HepG2 (cell line): ENCODE data around the gene RPRD2. TPM values are rescaled to one million over a fixed set of nuclear protein-coding genes. Genes with fewer than 3 reads are reported as not detected.

Experiments
- CBX1 ChIP-seq: IDR thresholded peaks from one replicate; pipeline ENCODE4 v1.6.1; 2016; ENCODE audit warnings: antibody characterized with exemption, low read depth
- CREB1 ChIP-seq, 2 experiments: fragments of 450-650 bp in 1 of 2; IDR thresholded peaks; 2 replicates each; pipeline ENCODE4 v1.6.1; 2016 to 2017; ENCODE audit warnings: control low read depth in 1 of 2, mild to moderate bottlenecking in 1 of 2, missing compliant biosample characterization in 1 of 2, missing genetic modification characterization in 1 of 2
- FOXK1 ChIP-seq: sonication (generic); formaldehyde crosslinking; IDR thresholded peaks from 2 replicates; pipeline ENCODE4 v1.4.0; 2020; ENCODE audit warnings: low read depth, missing genetic modification reagents, borderline replicate concordance
- HOXA5 ChIP-seq: sonication (generic); formaldehyde crosslinking; IDR thresholded peaks from 2 replicates; pipeline ENCODE4 v1.4.0; 2020; ENCODE audit warnings: missing genetic modification reagents
- ISL2 ChIP-seq: sonication (generic); formaldehyde crosslinking; IDR thresholded peaks from 2 replicates; pipeline ENCODE4 v1.5.0; 2020; ENCODE audit warnings: missing genetic modification reagents
- MEF2D ChIP-seq: sonication (generic); formaldehyde crosslinking; IDR thresholded peaks from 2 replicates; pipeline ENCODE4 v1.5.1; 2020; ENCODE audit warnings: mild to moderate bottlenecking, missing genetic modification reagents
- RARG ChIP-seq: sonication (generic); formaldehyde crosslinking; IDR thresholded peaks from 2 replicates; pipeline ENCODE4 v1.4.0; 2020; ENCODE audit warnings: low read depth, mild to moderate bottlenecking, missing genetic modification reagents
- SP1 ChIP-seq, 2 experiments: fragments of 450-650 bp in 1 of 2; sonication (generic) in 1 of 2; formaldehyde crosslinking in 1 of 2; IDR thresholded peaks; 2 replicates each; pipeline versions ENCODE4 v1.4.0 to v1.6.1; 2016 to 2020; ENCODE audit warnings: missing genetic modification reagents in 1 of 2
- THYN1 ChIP-seq: sonication (generic); formaldehyde crosslinking; IDR thresholded peaks from 2 replicates; pipeline ENCODE4 v1.8.1; 2023; ENCODE audit warnings: low read depth, mild to moderate bottlenecking, moderate library complexity, missing genetic modification reagents, borderline replicate concordance
- ZFP1 ChIP-seq: IDR thresholded peaks from 2 replicates; pipeline ENCODE4 v1.6.1; 2016
- ZNF230 ChIP-seq: sonication (generic); formaldehyde crosslinking; IDR thresholded peaks from 2 replicates; pipeline ENCODE4 v1.4.0; 2020; ENCODE audit warnings: mild to moderate bottlenecking, missing genetic modification reagents
- ZNF530 ChIP-seq: sonication (generic); formaldehyde crosslinking; IDR thresholded peaks from 2 replicates; pipeline ENCODE4 v1.5.0; 2020; ENCODE audit warnings: low read depth, mild to moderate bottlenecking, missing genetic modification reagents
- ZNF557 ChIP-seq: sonication (generic); formaldehyde crosslinking; IDR thresholded peaks from 2 replicates; pipeline ENCODE4 v1.4.0; 2020; ENCODE audit warnings: missing genetic modification reagents
- ZNF75D ChIP-seq: sonication (generic); formaldehyde crosslinking; IDR thresholded peaks from 2 replicates; pipeline ENCODE4 v1.8.1; 2023; ENCODE audit warnings: missing genetic modification reagents, mild to moderate bottlenecking, borderline replicate concordance
- ZNF83 ChIP-seq: sonication (generic); formaldehyde crosslinking; IDR thresholded peaks from 2 replicates; pipeline ENCODE4 v1.4.0; 2020; ENCODE audit warnings: missing genetic modification reagents, mild to moderate bottlenecking, borderline replicate concordance
- ZSCAN21 ChIP-seq: sonication (generic); formaldehyde crosslinking; IDR thresholded peaks from 2 replicates; pipeline ENCODE4 v1.8.0; 2022; ENCODE audit warnings: mild to moderate bottlenecking, missing genetic modification reagents, moderate library complexity, borderline replicate concordance
- polyA plus RNA-seq, 8 experiments: library from polyadenylated mRNA; depleted of rRNA in 3 of 8; stranded (reverse) in 7 of 8; unstranded in 1 of 8; fragments of >200 nt; fragmentation: Illumina TruSeq in 4 of 8; extraction: Trizol in 4 of 8; gene quantifications; 2 replicates each; pipeline versions ENCODE4 v1.2.1 to v1.2.3, GENCODE V29; 2011 to 2016; ENCODE audit warnings: low read depth in 4 of 8, missing spikeins in 1 of 8, mixed read lengths in 1 of 8; ENCODE audit not compliant: insufficient read depth in 1 of 8
- total RNA-seq, 5 experiments: library from RNA; depleted of rRNA; stranded (reverse); fragments of >200 nt; fragmentation: Illumina TruSeq; extraction: Trizol; gene quantifications; 2 replicates each; pipeline ENCODE4 v1.2.3, GENCODE V29; 2016; ENCODE audit warnings: low read depth in 1 of 5
- TF ChIP-seq, protein P1 (sequence below), 2 experiments: fragments of 450-650 bp in 1 of 2; sonication (generic) in 1 of 2; formaldehyde crosslinking; IDR thresholded peaks; 2 replicates each; pipeline versions ENCODE4 v1.5.0 to v1.8.0; 2020 to 2022; ENCODE audit warnings: mild to moderate bottlenecking in 1 of 2, missing genetic modification reagents in 1 of 2
- TF ChIP-seq, protein P2 (sequence below): sonication (generic); formaldehyde crosslinking; IDR thresholded peaks from 2 replicates; pipeline ENCODE4 v1.4.0; 2020; ENCODE audit warnings: missing genetic modification reagents
- TF ChIP-seq, protein P3 (sequence below): sonication (generic); formaldehyde crosslinking; IDR thresholded peaks from 2 replicates; pipeline ENCODE4 v1.4.0; 2020; ENCODE audit warnings: mild to moderate bottlenecking, missing genetic modification reagents
- TF ChIP-seq, protein P4 (sequence below): sonication (generic); formaldehyde crosslinking; IDR thresholded peaks from 2 replicates; pipeline ENCODE4 v1.4.0; 2020; ENCODE audit warnings: missing genetic modification reagents, mild to moderate bottlenecking, borderline replicate concordance

Gene RPRD2
- total and polyA plus RNA-seq, 2 of the 13 experiments (the other 11 are each of a cell fraction or from before 2014, with no cell fraction given): 8.0 to 8.9 TPM

DNA sequence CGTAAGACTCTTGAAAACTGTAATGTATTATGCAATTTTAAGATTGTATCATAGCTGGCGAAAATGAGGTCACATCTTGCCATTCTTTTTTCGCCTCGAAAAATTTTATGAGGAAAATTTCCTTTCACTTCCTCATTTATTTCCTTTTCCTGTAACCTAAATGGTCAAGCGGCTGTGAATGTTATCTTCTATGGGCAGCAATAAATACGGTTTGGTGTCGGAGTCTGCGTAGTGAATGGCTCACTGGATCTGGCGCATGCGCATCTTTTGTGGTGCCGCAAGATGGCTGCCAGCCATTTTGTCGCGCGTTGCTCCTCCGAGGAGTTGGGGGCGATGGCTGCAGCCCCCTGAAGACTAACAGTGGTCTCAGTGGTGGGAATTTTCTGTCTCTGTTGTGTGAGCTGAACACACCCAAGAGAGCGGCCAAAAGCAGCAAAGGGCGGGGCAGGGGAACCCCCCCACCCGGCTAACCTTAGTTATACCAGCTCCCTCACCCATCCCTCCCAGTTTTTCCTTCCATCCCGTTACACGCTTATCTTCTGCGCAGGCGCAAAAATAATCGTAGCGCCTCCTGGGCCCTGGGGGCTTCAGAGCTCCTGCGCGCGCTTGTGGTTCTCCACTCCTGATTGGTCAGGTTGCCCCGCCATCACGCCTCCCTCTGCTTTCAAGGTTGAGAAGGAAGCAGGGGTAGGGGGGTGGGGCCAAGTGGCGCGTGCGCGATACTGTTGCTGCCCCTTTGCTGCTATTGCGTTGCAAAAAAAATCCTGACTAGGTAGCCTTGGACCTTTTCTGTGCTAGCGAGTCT is at the start of gene RPRD2 (continued):
- TF ChIP-seq, protein P1, sequence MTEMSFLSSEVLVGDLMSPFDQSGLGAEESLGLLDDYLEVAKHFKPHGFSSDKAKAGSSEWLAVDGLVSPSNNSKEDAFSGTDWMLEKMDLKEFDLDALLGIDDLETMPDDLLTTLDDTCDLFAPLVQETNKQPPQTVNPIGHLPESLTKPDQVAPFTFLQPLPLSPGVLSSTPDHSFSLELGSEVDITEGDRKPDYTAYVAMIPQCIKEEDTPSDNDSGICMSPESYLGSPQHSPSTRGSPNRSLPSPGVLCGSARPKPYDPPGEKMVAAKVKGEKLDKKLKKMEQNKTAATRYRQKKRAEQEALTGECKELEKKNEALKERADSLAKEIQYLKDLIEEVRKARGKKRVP (CRISPR knock-in tag; IDR thresholded peaks at IDR 0.05): no peak; a peak in 1 of 4 replicates
- TF ChIP-seq, protein P2, sequence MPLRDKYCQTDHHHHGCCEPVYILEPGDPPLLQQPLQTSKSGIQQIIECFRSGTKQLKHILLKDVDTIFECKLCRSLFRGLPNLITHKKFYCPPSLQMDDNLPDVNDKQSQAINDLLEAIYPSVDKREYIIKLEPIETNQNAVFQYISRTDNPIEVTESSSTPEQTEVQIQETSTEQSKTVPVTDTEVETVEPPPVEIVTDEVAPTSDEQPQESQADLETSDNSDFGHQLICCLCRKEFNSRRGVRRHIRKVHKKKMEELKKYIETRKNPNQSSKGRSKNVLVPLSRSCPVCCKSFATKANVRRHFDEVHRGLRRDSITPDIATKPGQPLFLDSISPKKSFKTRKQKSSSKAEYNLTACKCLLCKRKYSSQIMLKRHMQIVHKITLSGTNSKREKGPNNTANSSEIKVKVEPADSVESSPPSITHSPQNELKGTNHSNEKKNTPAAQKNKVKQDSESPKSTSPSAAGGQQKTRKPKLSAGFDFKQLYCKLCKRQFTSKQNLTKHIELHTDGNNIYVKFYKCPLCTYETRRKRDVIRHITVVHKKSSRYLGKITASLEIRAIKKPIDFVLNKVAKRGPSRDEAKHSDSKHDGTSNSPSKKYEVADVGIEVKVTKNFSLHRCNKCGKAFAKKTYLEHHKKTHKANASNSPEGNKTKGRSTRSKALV (CRISPR knock-in tag): no peak
- peak; percentile 30; the same call in 1 of the 2 replicates for TF ChIP-seq FOXK1 (CRISPR knock-in tag)
- peak; percentile 32; the same call in 1 of the 2 replicates for TF ChIP-seq ZNF230 (CRISPR knock-in tag)
- peak; percentile 59; the same call in 1 of the 2 replicates for TF ChIP-seq HOXA5 (CRISPR knock-in tag)
- TF ChIP-seq ZNF75D (CRISPR knock-in tag): no peak
- no peak for TF ChIP-seq ISL2 (CRISPR knock-in tag)
- TF ChIP-seq SP1 (IDR thresholded peaks at IDR 0.05): no peak
- TF ChIP-seq SP1 (CRISPR knock-in tag; IDR thresholded peaks at IDR 0.05): no peak; the same call in 1 of the 2 replicates
- no peak for TF ChIP-seq ZNF530 (CRISPR knock-in tag)
- TF ChIP-seq THYN1 (CRISPR knock-in tag): no peak
- TF ChIP-seq, protein P3, sequence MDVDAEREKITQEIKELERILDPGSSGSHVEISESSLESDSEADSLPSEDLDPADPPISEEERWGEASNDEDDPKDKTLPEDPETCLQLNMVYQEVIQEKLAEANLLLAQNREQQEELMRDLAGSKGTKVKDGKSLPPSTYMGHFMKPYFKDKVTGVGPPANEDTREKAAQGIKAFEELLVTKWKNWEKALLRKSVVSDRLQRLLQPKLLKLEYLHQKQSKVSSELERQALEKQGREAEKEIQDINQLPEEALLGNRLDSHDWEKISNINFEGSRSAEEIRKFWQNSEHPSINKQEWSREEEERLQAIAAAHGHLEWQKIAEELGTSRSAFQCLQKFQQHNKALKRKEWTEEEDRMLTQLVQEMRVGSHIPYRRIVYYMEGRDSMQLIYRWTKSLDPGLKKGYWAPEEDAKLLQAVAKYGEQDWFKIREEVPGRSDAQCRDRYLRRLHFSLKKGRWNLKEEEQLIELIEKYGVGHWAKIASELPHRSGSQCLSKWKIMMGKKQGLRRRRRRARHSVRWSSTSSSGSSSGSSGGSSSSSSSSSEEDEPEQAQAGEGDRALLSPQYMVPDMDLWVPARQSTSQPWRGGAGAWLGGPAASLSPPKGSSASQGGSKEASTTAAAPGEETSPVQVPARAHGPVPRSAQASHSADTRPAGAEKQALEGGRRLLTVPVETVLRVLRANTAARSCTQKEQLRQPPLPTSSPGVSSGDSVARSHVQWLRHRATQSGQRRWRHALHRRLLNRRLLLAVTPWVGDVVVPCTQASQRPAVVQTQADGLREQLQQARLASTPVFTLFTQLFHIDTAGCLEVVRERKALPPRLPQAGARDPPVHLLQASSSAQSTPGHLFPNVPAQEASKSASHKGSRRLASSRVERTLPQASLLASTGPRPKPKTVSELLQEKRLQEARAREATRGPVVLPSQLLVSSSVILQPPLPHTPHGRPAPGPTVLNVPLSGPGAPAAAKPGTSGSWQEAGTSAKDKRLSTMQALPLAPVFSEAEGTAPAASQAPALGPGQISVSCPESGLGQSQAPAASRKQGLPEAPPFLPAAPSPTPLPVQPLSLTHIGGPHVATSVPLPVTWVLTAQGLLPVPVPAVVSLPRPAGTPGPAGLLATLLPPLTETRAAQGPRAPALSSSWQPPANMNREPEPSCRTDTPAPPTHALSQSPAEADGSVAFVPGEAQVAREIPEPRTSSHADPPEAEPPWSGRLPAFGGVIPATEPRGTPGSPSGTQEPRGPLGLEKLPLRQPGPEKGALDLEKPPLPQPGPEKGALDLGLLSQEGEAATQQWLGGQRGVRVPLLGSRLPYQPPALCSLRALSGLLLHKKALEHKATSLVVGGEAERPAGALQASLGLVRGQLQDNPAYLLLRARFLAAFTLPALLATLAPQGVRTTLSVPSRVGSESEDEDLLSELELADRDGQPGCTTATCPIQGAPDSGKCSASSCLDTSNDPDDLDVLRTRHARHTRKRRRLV (CRISPR knock-in tag): no peak
- TF ChIP-seq CREB1 (IDR thresholded peaks at IDR 0.05): peak; percentile 48; the same call in 1 of the 2 replicates
- TF ChIP-seq CREB1 (CRISPR knock-in tag; IDR thresholded peaks at IDR 0.05): peak; percentile 84
- TF ChIP-seq, protein P4, sequence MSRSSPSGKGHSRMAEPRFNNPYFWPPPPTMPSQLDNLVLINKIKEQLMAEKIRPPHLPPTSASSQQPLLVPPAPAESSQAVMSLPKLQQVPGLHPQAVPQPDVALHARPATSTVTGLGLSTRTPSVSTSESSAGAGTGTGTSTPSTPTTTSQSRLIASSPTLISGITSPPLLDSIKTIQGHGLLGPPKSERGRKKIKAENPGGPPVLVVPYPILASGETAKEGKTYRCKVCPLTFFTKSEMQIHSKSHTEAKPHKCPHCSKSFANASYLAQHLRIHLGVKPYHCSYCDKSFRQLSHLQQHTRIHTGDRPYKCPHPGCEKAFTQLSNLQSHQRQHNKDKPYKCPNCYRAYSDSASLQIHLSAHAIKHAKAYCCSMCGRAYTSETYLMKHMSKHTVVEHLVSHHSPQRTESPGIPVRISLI: peak; percentile 81
- no peak for TF ChIP-seq CBX1
- no peak; the same call in 1 of the 2 replicates for TF ChIP-seq ZFP1 (CRISPR knock-in tag)
- TF ChIP-seq ZNF83 (CRISPR knock-in tag): no peak
- TF ChIP-seq MEF2D (CRISPR knock-in tag): peak; percentile 69
- TF ChIP-seq RARG (CRISPR knock-in tag): no peak
- TF ChIP-seq ZNF557: 0 out of 2 replicates have a peak, but pooled peaks have one; percentile 25
- TF ChIP-seq ZSCAN21: no peak
